WTC11 (cell line): ENCODE measurements around the gene KIF17. TPM values are rescaled to one million over a fixed set of nuclear protein-coding genes. Genes with fewer than 3 reads are reported as not detected.

Source experiments
- GRHL2 ChIP-seq: fragments of 250-450 bp; sonication (Bioruptor Pico); IDR thresholded peaks from 2 replicates; pipeline ENCODE4 v1.8.0; 2022; ENCODE audit warnings: mild to moderate bottlenecking, moderate library complexity; ENCODE audit not compliant: insufficient replicate concordance, severe bottlenecking
- GTF2I ChIP-seq: fragments of 250-450 bp; sonication (Bioruptor Pico); conservative IDR thresholded peaks from 2 replicates; pipeline ENCODE4 v1.4.0; 2021; ENCODE audit warnings: mild to moderate bottlenecking
- HMGA2 ChIP-seq: fragments of 250-450 bp; sonication (Bioruptor Pico); IDR thresholded peaks from 2 replicates; pipeline ENCODE4 v1.4.0; 2021; ENCODE audit warnings: mild to moderate bottlenecking, moderate library complexity
- JAZF1 ChIP-seq: fragments of 250-450 bp; sonication (Bioruptor Pico); IDR thresholded peaks from 2 replicates; pipeline ENCODE4 v1.9.0; 2021; ENCODE audit warnings: moderate library complexity, mild to moderate bottlenecking, inconsistent platforms
- JUN ChIP-seq: sonication (generic); formaldehyde crosslinking; IDR thresholded peaks from 2 replicates; pipeline ENCODE4 v1.8.0; 2023; ENCODE audit warnings: mild to moderate bottlenecking, missing genetic modification reagents
- KAT7 ChIP-seq: sonication (generic); formaldehyde crosslinking; IDR thresholded peaks from 2 replicates; pipeline ENCODE4 v1.8.1; 2023; ENCODE audit warnings: missing genetic modification reagents, mild to moderate bottlenecking, borderline replicate concordance
- NFE2L1 ChIP-seq: sonication (generic); formaldehyde crosslinking; IDR thresholded peaks from 2 replicates; pipeline ENCODE4 v1.8.1; 2023; ENCODE audit warnings: missing genetic modification reagents
- NR1H2 ChIP-seq: sonication (generic); formaldehyde crosslinking; IDR thresholded peaks from 2 replicates; pipeline ENCODE4 v1.9.0; 2021; ENCODE audit warnings: mild to moderate bottlenecking, moderate library complexity, missing genetic modification reagents
- NR3C1 ChIP-seq: sonication (generic); formaldehyde crosslinking; conservative IDR thresholded peaks from 2 replicates; pipeline ENCODE4 v1.8.1; 2023; ENCODE audit warnings: low read depth, mild to moderate bottlenecking, missing genetic modification reagents
- SP1 ChIP-seq: sonication (generic); formaldehyde crosslinking; conservative IDR thresholded peaks from 2 replicates; pipeline ENCODE4 v1.8.1; 2022; ENCODE audit warnings: missing genetic modification reagents
- ZBTB21 ChIP-seq: sonication (generic); formaldehyde crosslinking; IDR thresholded peaks from 2 replicates; pipeline ENCODE4 v1.8.1; 2023; ENCODE audit warnings: mild to moderate bottlenecking, missing genetic modification reagents, borderline replicate concordance
- ZNF138 ChIP-seq: sonication (generic); formaldehyde crosslinking; conservative IDR thresholded peaks from 2 replicates; pipeline ENCODE4 v1.8.1; 2022; ENCODE audit warnings: mild to moderate bottlenecking, moderate library complexity, missing genetic modification reagents
- ZNF219 ChIP-seq: sonication (generic); formaldehyde crosslinking; IDR thresholded peaks from 2 replicates; pipeline ENCODE4 v1.8.0; 2023; ENCODE audit warnings: missing genetic modification reagents, mild to moderate bottlenecking, borderline replicate concordance
- total RNA-seq: library from RNA; stranded (reverse); gene quantifications from 3 replicates; pipeline ENCODE4 v1.2.3, GENCODE V29; 2021
- TF ChIP-seq, protein P1 (sequence below): fragments of 250-450 bp; sonication (Bioruptor Pico); IDR thresholded peaks from 2 replicates; pipeline ENCODE4 v1.9.0; 2021; ENCODE audit warnings: mild to moderate bottlenecking
- TF ChIP-seq, protein P2 (sequence below): sonication (generic); formaldehyde crosslinking; IDR thresholded peaks from 2 replicates; pipeline ENCODE4 v1.8.1; 2023; ENCODE audit warnings: mild to moderate bottlenecking, moderate library complexity, missing genetic modification reagents
- TF ChIP-seq, protein P3 (sequence below): sonication (generic); formaldehyde crosslinking; conservative IDR thresholded peaks from 2 replicates; pipeline ENCODE4 v1.8.1; 2023; ENCODE audit warnings: mild to moderate bottlenecking, low read depth, missing genetic modification reagents, moderate library complexity
- TF ChIP-seq, protein P4 (sequence below): sonication (generic); formaldehyde crosslinking; IDR thresholded peaks from 2 replicates; pipeline ENCODE4 v1.8.1; 2022; ENCODE audit warnings: low read depth, mild to moderate bottlenecking, moderate library complexity, missing genetic modification reagents, borderline replicate concordance
- TF ChIP-seq, protein P5 (sequence below): sonication (generic); formaldehyde crosslinking; conservative IDR thresholded peaks from 2 replicates; pipeline ENCODE4 v1.8.1; 2022; ENCODE audit warnings: mild to moderate bottlenecking, missing genetic modification reagents
- TF ChIP-seq, protein P6 (sequence below): sonication (generic); formaldehyde crosslinking; IDR thresholded peaks from 2 replicates; pipeline ENCODE4 v1.8.1; 2022; ENCODE audit warnings: low read depth, missing genetic modification reagents, borderline replicate concordance
- TF ChIP-seq, protein P7 (sequence below): sonication (generic); formaldehyde crosslinking; IDR thresholded peaks from 2 replicates; pipeline ENCODE4 v1.8.0; 2022; ENCODE audit warnings: mild to moderate bottlenecking, missing genetic modification reagents
- TF ChIP-seq, protein P8 (sequence below): fragments of 250-450 bp; sonication (Bioruptor Pico); conservative IDR thresholded peaks from 2 replicates; pipeline ENCODE4 v1.9.0; 2021; ENCODE audit warnings: mild to moderate bottlenecking
- TF ChIP-seq, protein P9 (sequence below): fragments of 250-450 bp; sonication (Bioruptor Pico); IDR thresholded peaks from 2 replicates; pipeline ENCODE4 v1.9.0; 2021; ENCODE audit warnings: moderate library complexity, mild to moderate bottlenecking, inconsistent platforms, borderline replicate concordance

KIF17 gene
- total RNA-seq, 1 experiment from 2014 or later: 8.1 TPM

DNA sequence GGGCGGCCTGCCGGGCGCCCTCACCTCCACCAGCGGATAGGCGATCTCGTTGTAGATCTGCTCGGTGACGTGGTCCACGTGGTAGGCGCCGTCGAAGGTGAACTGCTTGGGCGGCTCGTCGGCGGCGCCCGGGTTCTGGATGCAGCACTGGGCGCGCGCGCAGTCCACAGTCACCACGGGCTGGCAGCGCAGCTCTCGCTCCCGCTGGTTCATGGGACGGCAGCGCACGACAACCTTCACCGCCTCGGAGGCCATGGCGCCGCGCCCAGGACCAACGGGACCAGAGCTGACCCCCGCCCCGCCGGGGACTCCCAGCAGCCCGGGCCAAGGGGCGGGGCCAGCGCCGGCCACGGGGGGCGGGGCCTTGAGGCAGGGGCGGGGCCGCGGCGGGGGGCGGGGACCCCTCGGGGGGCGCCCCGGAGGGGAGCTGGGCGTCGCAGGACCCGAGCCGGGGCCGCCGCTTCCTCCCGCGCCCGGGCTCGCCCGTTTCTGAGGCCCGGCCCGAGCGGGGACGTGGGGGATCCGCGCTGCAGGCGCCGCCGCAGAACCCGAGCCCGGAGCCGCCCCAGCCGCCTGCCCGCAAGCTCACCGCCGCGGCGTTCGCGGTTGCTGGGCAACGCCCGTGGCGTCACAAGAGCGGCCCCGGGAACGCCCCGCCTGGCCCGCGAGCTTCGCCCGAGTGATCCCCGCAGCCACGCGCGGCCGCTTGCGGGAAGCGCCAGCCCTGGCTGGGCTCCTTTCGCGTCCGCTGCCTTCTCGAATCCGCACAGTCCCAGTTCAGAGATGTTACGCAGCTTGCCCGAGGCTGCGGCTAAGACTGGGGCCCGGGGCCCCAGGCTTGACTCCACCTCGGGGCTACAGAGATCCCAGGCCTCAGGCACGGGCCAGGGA lies at the start of gene KIF17 (continued):
- TF ChIP-seq, protein P1, sequence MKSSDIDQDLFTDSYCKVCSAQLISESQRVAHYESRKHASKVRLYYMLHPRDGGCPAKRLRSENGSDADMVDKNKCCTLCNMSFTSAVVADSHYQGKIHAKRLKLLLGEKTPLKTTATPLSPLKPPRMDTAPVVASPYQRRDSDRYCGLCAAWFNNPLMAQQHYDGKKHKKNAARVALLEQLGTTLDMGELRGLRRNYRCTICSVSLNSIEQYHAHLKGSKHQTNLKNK (CRISPR knock-in tag): no peak
- TF ChIP-seq NR1H2 (no peak), SP1 (CRISPR knock-in tag) (peak; percentile 58; the same call in 1 of the 2 replicates), GTF2I (CRISPR knock-in tag) (no peak), JAZF1 (CRISPR knock-in tag) (no peak), KAT7 (CRISPR knock-in tag) (no peak), NFE2L1 (CRISPR knock-in tag) (no peak), ZBTB21 (CRISPR knock-in tag) (peak; percentile 33; the same call in 1 of the 2 replicates), NR3C1 (CRISPR knock-in tag) (no peak), JUN (CRISPR knock-in tag) (no peak), GRHL2 (CRISPR knock-in tag) (no peak), ZNF138 (CRISPR knock-in tag) (no peak), ZNF219 (0 out of 2 replicates have a peak, but pooled peaks have one; percentile 54), HMGA2 (CRISPR knock-in tag) (no peak)
- TF ChIP-seq, protein P2, sequence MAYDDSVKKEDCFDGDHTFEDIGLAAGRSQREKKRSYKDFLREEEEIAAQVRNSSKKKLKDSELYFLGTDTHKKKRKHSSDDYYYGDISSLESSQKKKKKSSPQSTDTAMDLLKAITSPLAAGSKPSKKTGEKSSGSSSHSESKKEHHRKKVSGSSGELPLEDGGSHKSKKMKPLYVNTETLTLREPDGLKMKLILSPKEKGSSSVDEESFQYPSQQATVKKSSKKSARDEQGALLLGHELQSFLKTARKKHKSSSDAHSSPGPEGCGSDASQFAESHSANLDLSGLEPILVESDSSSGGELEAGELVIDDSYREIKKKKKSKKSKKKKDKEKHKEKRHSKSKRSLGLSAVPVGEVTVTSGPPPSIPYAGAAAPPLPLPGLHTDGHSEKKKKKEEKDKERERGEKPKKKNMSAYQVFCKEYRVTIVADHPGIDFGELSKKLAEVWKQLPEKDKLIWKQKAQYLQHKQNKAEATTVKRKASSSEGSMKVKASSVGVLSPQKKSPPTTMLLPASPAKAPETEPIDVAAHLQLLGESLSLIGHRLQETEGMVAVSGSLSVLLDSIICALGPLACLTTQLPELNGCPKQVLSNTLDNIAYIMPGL (CRISPR knock-in tag): no peak; the same call in 1 of the 2 replicates
- TF ChIP-seq, protein P3, sequence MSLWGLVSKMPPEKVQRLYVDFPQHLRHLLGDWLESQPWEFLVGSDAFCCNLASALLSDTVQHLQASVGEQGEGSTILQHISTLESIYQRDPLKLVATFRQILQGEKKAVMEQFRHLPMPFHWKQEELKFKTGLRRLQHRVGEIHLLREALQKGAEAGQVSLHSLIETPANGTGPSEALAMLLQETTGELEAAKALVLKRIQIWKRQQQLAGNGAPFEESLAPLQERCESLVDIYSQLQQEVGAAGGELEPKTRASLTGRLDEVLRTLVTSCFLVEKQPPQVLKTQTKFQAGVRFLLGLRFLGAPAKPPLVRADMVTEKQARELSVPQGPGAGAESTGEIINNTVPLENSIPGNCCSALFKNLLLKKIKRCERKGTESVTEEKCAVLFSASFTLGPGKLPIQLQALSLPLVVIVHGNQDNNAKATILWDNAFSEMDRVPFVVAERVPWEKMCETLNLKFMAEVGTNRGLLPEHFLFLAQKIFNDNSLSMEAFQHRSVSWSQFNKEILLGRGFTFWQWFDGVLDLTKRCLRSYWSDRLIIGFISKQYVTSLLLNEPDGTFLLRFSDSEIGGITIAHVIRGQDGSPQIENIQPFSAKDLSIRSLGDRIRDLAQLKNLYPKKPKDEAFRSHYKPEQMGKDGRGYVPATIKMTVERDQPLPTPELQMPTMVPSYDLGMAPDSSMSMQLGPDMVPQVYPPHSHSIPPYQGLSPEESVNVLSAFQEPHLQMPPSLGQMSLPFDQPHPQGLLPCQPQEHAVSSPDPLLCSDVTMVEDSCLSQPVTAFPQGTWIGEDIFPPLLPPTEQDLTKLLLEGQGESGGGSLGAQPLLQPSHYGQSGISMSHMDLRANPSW: no peak
- TF ChIP-seq, protein P4, sequence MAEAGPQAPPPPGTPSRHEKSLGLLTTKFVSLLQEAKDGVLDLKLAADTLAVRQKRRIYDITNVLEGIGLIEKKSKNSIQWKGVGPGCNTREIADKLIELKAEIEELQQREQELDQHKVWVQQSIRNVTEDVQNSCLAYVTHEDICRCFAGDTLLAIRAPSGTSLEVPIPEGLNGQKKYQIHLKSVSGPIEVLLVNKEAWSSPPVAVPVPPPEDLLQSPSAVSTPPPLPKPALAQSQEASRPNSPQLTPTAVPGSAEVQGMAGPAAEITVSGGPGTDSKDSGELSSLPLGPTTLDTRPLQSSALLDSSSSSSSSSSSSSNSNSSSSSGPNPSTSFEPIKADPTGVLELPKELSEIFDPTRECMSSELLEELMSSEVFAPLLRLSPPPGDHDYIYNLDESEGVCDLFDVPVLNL (CRISPR knock-in tag): no peak; the same call in 1 of the 2 replicates
- TF ChIP-seq, protein P5, sequence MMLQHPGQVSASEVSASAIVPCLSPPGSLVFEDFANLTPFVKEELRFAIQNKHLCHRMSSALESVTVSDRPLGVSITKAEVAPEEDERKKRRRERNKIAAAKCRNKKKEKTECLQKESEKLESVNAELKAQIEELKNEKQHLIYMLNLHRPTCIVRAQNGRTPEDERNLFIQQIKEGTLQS: no peak
- TF ChIP-seq, protein P6, sequence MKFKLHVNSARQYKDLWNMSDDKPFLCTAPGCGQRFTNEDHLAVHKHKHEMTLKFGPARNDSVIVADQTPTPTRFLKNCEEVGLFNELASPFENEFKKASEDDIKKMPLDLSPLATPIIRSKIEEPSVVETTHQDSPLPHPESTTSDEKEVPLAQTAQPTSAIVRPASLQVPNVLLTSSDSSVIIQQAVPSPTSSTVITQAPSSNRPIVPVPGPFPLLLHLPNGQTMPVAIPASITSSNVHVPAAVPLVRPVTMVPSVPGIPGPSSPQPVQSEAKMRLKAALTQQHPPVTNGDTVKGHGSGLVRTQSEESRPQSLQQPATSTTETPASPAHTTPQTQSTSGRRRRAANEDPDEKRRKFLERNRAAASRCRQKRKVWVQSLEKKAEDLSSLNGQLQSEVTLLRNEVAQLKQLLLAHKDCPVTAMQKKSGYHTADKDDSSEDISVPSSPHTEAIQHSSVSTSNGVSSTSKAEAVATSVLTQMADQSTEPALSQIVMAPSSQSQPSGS (CRISPR knock-in tag): no peak
- TF ChIP-seq, protein P7, sequence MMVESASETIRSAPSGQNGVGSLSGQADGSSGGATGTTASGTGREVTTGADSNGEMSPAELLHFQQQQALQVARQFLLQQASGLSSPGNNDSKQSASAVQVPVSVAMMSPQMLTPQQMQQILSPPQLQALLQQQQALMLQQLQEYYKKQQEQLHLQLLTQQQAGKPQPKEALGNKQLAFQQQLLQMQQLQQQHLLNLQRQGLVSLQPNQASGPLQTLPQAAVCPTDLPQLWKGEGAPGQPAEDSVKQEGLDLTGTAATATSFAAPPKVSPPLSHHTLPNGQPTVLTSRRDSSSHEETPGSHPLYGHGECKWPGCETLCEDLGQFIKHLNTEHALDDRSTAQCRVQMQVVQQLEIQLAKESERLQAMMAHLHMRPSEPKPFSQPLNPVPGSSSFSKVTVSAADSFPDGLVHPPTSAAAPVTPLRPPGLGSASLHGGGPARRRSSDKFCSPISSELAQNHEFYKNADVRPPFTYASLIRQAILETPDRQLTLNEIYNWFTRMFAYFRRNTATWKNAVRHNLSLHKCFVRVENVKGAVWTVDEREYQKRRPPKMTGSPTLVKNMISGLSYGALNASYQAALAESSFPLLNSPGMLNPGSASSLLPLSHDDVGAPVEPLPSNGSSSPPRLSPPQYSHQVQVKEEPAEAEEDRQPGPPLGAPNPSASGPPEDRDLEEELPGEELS: peak; percentile 20; the same call in 1 of the 2 replicates
- TF ChIP-seq, protein P8, sequence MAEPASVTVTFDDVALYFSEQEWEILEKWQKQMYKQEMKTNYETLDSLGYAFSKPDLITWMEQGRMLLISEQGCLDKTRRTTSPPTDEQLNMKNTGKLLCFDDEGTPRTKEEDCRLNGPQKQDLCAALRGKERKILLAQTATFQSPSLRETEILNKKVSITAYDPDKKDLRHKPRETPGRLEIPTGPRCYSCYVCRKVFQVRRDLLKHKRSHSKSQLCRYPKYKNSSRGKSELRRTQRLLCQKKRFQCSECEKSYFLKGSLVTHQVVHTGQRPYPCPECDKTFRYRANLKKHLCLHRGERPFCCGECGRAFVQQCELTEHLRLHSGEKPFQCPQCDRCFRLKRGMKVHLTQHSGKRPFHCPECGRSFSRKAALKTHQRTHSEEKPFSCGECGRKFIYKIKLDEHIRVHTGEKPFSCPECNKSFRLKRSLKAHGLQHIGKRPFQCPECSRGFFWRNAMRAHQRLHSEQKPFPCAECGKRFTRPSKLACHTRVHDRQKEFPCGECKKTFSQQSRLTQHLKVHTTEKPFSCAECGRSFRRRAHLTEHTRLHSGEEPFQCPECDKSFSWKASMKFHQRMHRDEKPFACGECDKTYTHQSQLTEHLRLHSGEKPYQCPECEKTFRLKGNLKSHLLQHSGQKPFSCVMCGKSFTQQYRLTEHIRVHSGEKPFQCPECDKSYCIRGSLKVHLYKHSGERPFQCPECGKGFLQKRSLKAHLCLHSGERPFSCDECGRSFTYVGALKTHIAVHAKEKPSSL: no peak
- TF ChIP-seq, protein P9, sequence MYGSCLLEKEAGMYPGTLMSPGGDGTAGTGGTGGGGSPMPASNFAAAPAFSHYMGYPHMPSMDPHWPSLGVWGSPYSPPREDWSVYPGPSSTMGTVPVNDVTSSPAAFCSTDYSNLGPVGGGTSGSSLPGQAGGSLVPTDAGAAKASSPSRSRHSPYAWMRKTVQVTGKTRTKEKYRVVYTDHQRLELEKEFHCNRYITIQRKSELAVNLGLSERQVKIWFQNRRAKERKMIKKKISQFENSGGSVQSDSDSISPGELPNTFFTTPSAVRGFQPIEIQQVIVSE: no peak
